HepG2 (cell line): ENCODE data around the gene C1S. TPM values are rescaled to one million over a fixed set of nuclear protein-coding genes. Genes with fewer than 3 reads are reported as not detected.

Source experiments
- ETV6 ChIP-seq: sonication (generic); formaldehyde crosslinking; conservative IDR thresholded peaks from 2 replicates; pipeline ENCODE4 v1.4.0; 2020; ENCODE audit warnings: missing genetic modification reagents
- HBP1 ChIP-seq: IDR thresholded peaks from 2 replicates; pipeline ENCODE4 v1.6.1; 2016; ENCODE audit warnings: low read depth, control low read depth
- HNF1A ChIP-seq, 2 experiments: sonication (generic) in 1 of 2; formaldehyde crosslinking in 1 of 2; IDR thresholded peaks; 2 replicates each; pipeline versions ENCODE4 v1.4.0 to v1.6.1; 2016 to 2020; ENCODE audit warnings: borderline replicate concordance in 1 of 2, low read depth in 1 of 2, mild to moderate bottlenecking in 1 of 2, missing genetic modification reagents in 1 of 2
- KAT2B ChIP-seq: fragments of 150-350 bp; IDR thresholded peaks from 2 replicates; pipeline ENCODE4 v1.6.1; 2014; ENCODE audit warnings: low read depth, low read length, borderline replicate concordance
- KAT7 ChIP-seq: IDR thresholded peaks from 2 replicates; pipeline ENCODE4 v1.6.1; 2018; ENCODE audit warnings: borderline replicate concordance, missing compliant biosample characterization
- KDM3A ChIP-seq: IDR thresholded peaks from 2 replicates; pipeline ENCODE4 v1.6.1; 2018; ENCODE audit warnings: low read depth, missing compliant biosample characterization
- KLF15 ChIP-seq: sonication (generic); formaldehyde crosslinking; IDR thresholded peaks from 2 replicates; pipeline ENCODE4 v1.8.1; 2023; ENCODE audit warnings: borderline replicate concordance, mild to moderate bottlenecking, inconsistent platforms, missing genetic modification reagents, mixed read lengths
- MAFG ChIP-seq: sonication (generic); formaldehyde crosslinking; IDR thresholded peaks from 2 replicates; pipeline ENCODE4 v1.5.1; 2020; ENCODE audit warnings: mild to moderate bottlenecking, missing genetic modification reagents
- MYC ChIP-seq: sonication (generic); formaldehyde crosslinking; IDR thresholded peaks from 2 replicates; pipeline ENCODE4 v1.9.0; 2021; ENCODE audit warnings: missing genetic modification reagents, borderline replicate concordance
- PATZ1 ChIP-seq: sonication (generic); formaldehyde crosslinking; IDR thresholded peaks from 2 replicates; pipeline ENCODE4 v1.4.0; 2020; ENCODE audit warnings: missing genetic modification reagents
- PHF8 ChIP-seq: sonication (generic); formaldehyde crosslinking; IDR thresholded peaks from 2 replicates; pipeline ENCODE4 v1.5.0; 2020; ENCODE audit warnings: missing genetic modification reagents
- TCF7 ChIP-seq: sonication (generic); IDR thresholded peaks from 2 replicates; pipeline ENCODE4 v1.6.1; 2016; ENCODE audit warnings: antibody characterized with exemption, low read depth
- TFDP2 ChIP-seq: sonication (generic); formaldehyde crosslinking; IDR thresholded peaks from 2 replicates; pipeline ENCODE4 v1.4.0; 2020; ENCODE audit warnings: missing genetic modification reagents
- TOPORS ChIP-seq: sonication (generic); formaldehyde crosslinking; IDR thresholded peaks from 2 replicates; pipeline ENCODE4 v1.8.0; 2023; ENCODE audit warnings: mild to moderate bottlenecking, missing genetic modification reagents
- ZEB1 ChIP-seq: IDR thresholded peaks from 2 replicates; pipeline ENCODE4 v1.6.1; 2012; ENCODE audit warnings: mild to moderate bottlenecking, low read depth, inconsistent platforms; ENCODE audit not compliant: insufficient replicate concordance
- ZNF317 ChIP-seq: sonication (generic); formaldehyde crosslinking; IDR thresholded peaks from 2 replicates; pipeline ENCODE4 v1.5.0; 2020; ENCODE audit warnings: mild to moderate bottlenecking, missing genetic modification reagents
- ZNF354B ChIP-seq: sonication (generic); formaldehyde crosslinking; IDR thresholded peaks from 2 replicates; pipeline ENCODE4 v1.8.0; 2022; ENCODE audit warnings: mild to moderate bottlenecking, missing genetic modification reagents
- polyA plus RNA-seq, 8 experiments: library from polyadenylated mRNA; depleted of rRNA in 3 of 8; stranded (reverse) in 7 of 8; unstranded in 1 of 8; fragments of >200 nt; fragmentation: Illumina TruSeq in 4 of 8; extraction: Trizol in 4 of 8; gene quantifications; 2 replicates each; pipeline versions ENCODE4 v1.2.1 to v1.2.3, GENCODE V29; 2011 to 2016; ENCODE audit warnings: low read depth in 4 of 8, missing spikeins in 1 of 8, mixed read lengths in 1 of 8; ENCODE audit not compliant: insufficient read depth in 1 of 8
- total RNA-seq, 5 experiments: library from RNA; depleted of rRNA; stranded (reverse); fragments of >200 nt; fragmentation: Illumina TruSeq; extraction: Trizol; gene quantifications; 2 replicates each; pipeline ENCODE4 v1.2.3, GENCODE V29; 2016; ENCODE audit warnings: low read depth in 1 of 5

C1S gene
- total and polyA plus RNA-seq, 2 of the 13 experiments (the other 11 are each of a cell fraction or from before 2014, with no cell fraction given) = 14.5 to 18.2 TPM

- TF ChIP-seq ZNF354B (CRISPR knock-in tag) (0 out of 2 replicates have a peak, but pooled peaks have one; percentile 28), ETV6 (CRISPR knock-in tag) (no peak; the same call in 1 of the 2 replicates), TCF7 (no peak), MAFG (CRISPR knock-in tag) (no peak), KAT7 (CRISPR knock-in tag) (peak; percentile 35; the same call in 1 of the 2 replicates), ZEB1 (peak; percentile 63), KAT2B (no peak), KLF15 (CRISPR knock-in tag) (0 out of 2 replicates have a peak, but pooled peaks have one; percentile 18), MYC (CRISPR knock-in tag) (peak; percentile 81; the same call in 1 of the 2 replicates), TFDP2 (peak; percentile 59; the same call in 1 of the 2 replicates), ZNF317 (CRISPR knock-in tag) (0 out of 2 replicates have a peak, but pooled peaks have one; percentile 27), KDM3A (CRISPR knock-in tag) (peak; percentile 82), HBP1 (peak; percentile 47; the same call in 1 of the 2 replicates), PHF8 (CRISPR knock-in tag) (peak; percentile 80), TOPORS (CRISPR knock-in tag) (0 out of 2 replicates have a peak, but pooled peaks have one; percentile 72), PATZ1 (CRISPR knock-in tag) (peak; percentile 96), HNF1A (IDR thresholded peaks at IDR 0.05; ENCODE audit: low read depth) (no peak; the same call in 1 of the 2 replicates), HNF1A (CRISPR knock-in tag; IDR thresholded peaks at IDR 0.05; ENCODE audit: borderline replicate concordance) (peak; percentile 28; the same call in 1 of the 2 replicates)
These were observed 47.7 kb downstream of the C1S start (continued) for GRCh38 chr12:7108003-7108795.
